GM10266 (cell line): ENCODE measurements around the gene DGKD.

Source experiments
- DNase-seq: peaks from one replicate; pipeline ENCODE4 v3.0.0; 2012; ENCODE audit errors: extremely low spot score
- CTCF ChIP-seq: IDR thresholded peaks from 2 replicates; pipeline ENCODE4 v1.5.1; 2012; ENCODE audit warnings: mild to moderate bottlenecking, low read depth; ENCODE audit not compliant: control insufficient read depth, insufficient read depth; ENCODE audit errors: missing control alignments

The DGKD gene

GRCh38 chr2:233430081-233430480 lies 75.8 kb downstream of the DGKD start:
- no peak for DNase-seq
- TF ChIP-seq CTCF = no peak

GRCh38 chr2:233430651-233431050 lies 76.4 kb downstream of the DGKD start:
- no peak for DNase-seq
- no peak for TF ChIP-seq CTCF

GRCh38 chr2:233433029-233433428 lies 78.7 kb downstream of the DGKD start:
- no peak for DNase-seq
- TF ChIP-seq CTCF = no peak

GRCh38 chr2:233433794-233434193 lies 79.5 kb downstream of the DGKD start:
- no peak for DNase-seq
- TF ChIP-seq CTCF = no peak

- no peak for TF ChIP-seq CTCF
These were observed 80.5 kb downstream of the DGKD start for GRCh38 chr2:233434666-233435330.

GRCh38 chr2:233435436-233436190 lies 81.3 kb downstream of the DGKD start:
- TF ChIP-seq CTCF = no peak
- DNase-seq = no peak

More at GRCh38 chr2:233434666-233435330, 80.5 kb downstream of the DGKD start:
- no peak for DNase-seq

GRCh38 chr2:233436191-233436581 lies 81.9 kb downstream of the DGKD start:
- no peak for TF ChIP-seq CTCF

More at GRCh38 chr2:233436191-233436581, 81.9 kb downstream of the DGKD start:
- DNase-seq = no peak
